Activated gamma-delta T cell treated with anti-CD3 and anti-CD28 coated beads, Interleukin-2, amount 50 U/mL, for 16 hours (primary cell): Measurements from ENCODE around the gene FCHO2.

Experiments
- DNase-seq: peaks from one replicate; pipeline ENCODE4 v3.0.0-alpha.2; 2020; ENCODE audit warnings: low read depth

Gene FCHO2

GRCh38 chr5:73030995-73031394, 75.2 kb downstream of the FCHO2 start:
- DNase-seq, result no peak

GRCh38 chr5:73031839-73032238, 76.0 kb downstream of the FCHO2 start:
- no peak for DNase-seq

- no peak for DNase-seq
Observed at GRCh38 chr5:73032635-73033034, 76.8 kb downstream of the FCHO2 start.

- no peak for DNase-seq
Observed at GRCh38 chr5:73037545-73037944, 81.7 kb downstream of the FCHO2 start.

GRCh38 chr5:73039082-73039481, 83.2 kb downstream of the FCHO2 start:
- DNase-seq, result no peak

GRCh38 chr5:73042993-73043392, 87.2 kb downstream of the FCHO2 start:
- DNase-seq, result no peak

GRCh38 chr5:73044546-73044945, 88.7 kb downstream of the FCHO2 start:
- no peak for DNase-seq

- no peak for DNase-seq
Observed at GRCh38 chr5:73045623-73046022, 89.8 kb downstream of the FCHO2 start.

GRCh38 chr5:73061593-73061992, 105.8 kb downstream of the FCHO2 start:
- DNase-seq, result no peak

GRCh38 chr5:73066466-73066865, 110.6 kb downstream of the FCHO2 start:
- DNase-seq, result no peak

- DNase-seq, result no peak
Observed at GRCh38 chr5:73067213-73067612, 111.4 kb downstream of the FCHO2 start.

GRCh38 chr5:73081093-73081492, 125.3 kb downstream of the FCHO2 start:
- DNase-seq, result no peak

GRCh38 chr5:73088026-73088425, 132.2 kb downstream of the FCHO2 start:
- DNase-seq, result no peak

GRCh38 chr5:73093943-73094342, 138.1 kb downstream of the FCHO2 start:
- DNase-seq, result no peak

GRCh38 chr5:73094415-73094814, 138.6 kb downstream of the FCHO2 start:
- no peak for DNase-seq

- DNase-seq, result no peak
Observed at GRCh38 chr5:73095564-73096238, 139.9 kb downstream of the FCHO2 start.

GRCh38 chr5:73096239-73096575, 140.4 kb downstream of the FCHO2 start:
- DNase-seq, result no peak

GRCh38 chr5:73097740-73098139, 141.9 kb downstream of the FCHO2 start:
- no peak for DNase-seq

GRCh38 chr5:73100109-73100508, 144.3 kb downstream of the FCHO2 start:
- DNase-seq, result no peak

GRCh38 chr5:73103870-73104299, 148.0 kb downstream of the FCHO2 start:
- DNase-seq, result no peak

GRCh38 chr5:73104326-73104725, 148.5 kb downstream of the FCHO2 start:
- no peak for DNase-seq

- no peak for DNase-seq
Observed at GRCh38 chr5:73106335-73106734, 150.5 kb downstream of the FCHO2 start.

GRCh38 chr5:73110190-73110589, 154.3 kb downstream of the FCHO2 start:
- DNase-seq, result no peak

- DNase-seq, result no peak
Observed at GRCh38 chr5:73111536-73111935, 155.7 kb downstream of the FCHO2 start.

GRCh38 chr5:73112359-73112758, 156.5 kb downstream of the FCHO2 start:
- DNase-seq, result no peak
